GM12864 (cell line): ENCODE results near the gene PRKAB2.
"Not testable (repeated sequence)": the region's sequence is repeated elsewhere in the genome, so short reads cannot be mapped to it uniquely, and the experiment has no call there.

Experiments used
- DNase-seq: peaks from one replicate; pipeline ENCODE4 v3.0.0-alpha.2; 2011; ENCODE audit warnings: low read depth
- H3K4me3 ChIP-seq: 2 replicates; pipeline ENCODE4 v1.5.1; 2011; ENCODE audit warnings: mild to moderate bottlenecking, low read depth, low read length, control low read depth
- CTCF ChIP-seq: IDR thresholded peaks from 2 replicates; pipeline ENCODE4 v1.5.1; 2011; ENCODE audit warnings: low read depth, mild to moderate bottlenecking, moderate library complexity, low read length, control low read depth, inconsistent platforms; ENCODE audit errors: missing control alignments

The PRKAB2 gene

GRCh38 chr1:147163019-147163418, 9.3 kb downstream of the PRKAB2 start:
- H3K4me3 ChIP-seq: no peak overlapping the region
- no peak for TF ChIP-seq CTCF
- no peak for DNase-seq

GRCh38 chr1:147162093-147162492, 10.2 kb downstream of the PRKAB2 start:
- no peak for TF ChIP-seq CTCF
- DNase-seq: no peak
- H3K4me3 ChIP-seq: no peak overlapping the region

GRCh38 chr1:147157116-147157515, 15.2 kb downstream of the PRKAB2 start:
- H3K4me3 ChIP-seq, DNase-seq: not testable (repeated sequence)

- TF ChIP-seq CTCF: no peak
Observed at GRCh38 chr1:147156642-147157041, 15.6 kb downstream of the PRKAB2 start.

GRCh38 chr1:147152772-147153171, 19.5 kb downstream of the PRKAB2 start:
- no peak for DNase-seq
- H3K4me3 ChIP-seq: no peak overlapping the region
- TF ChIP-seq CTCF: no peak

More at GRCh38 chr1:147156642-147157041, 15.6 kb downstream of the PRKAB2 start:
- no peak overlapping the region for H3K4me3 ChIP-seq
- DNase-seq: no peak

GRCh38 chr1:147151244-147151643, 21.0 kb downstream of the PRKAB2 start:
- H3K4me3 ChIP-seq: no peak overlapping the region
- no peak for TF ChIP-seq CTCF
- no peak for DNase-seq

GRCh38 chr1:147142886-147143285, 29.4 kb downstream of the PRKAB2 start:
- H3K4me3 ChIP-seq: no peak overlapping the region

GRCh38 chr1:147130721-147131120, 41.5 kb downstream of the PRKAB2 start:
- H3K4me3 ChIP-seq, DNase-seq: not testable (repeated sequence)

More at GRCh38 chr1:147142886-147143285, 29.4 kb downstream of the PRKAB2 start:
- TF ChIP-seq CTCF: no peak
- DNase-seq: no peak
